ENCODE data around the gene RAB44.

The RAB44 gene

GRCh38 chr6:36754582-36755434 lies 57.2 kb downstream of the RAB44 start:
- peak; percentile 8 for DNase-seq

- DNase-seq, result no peak
Observed at GRCh38 chr6:36755435-36756348, 58.1 kb downstream of the RAB44 start.

- no peak for DNase-seq
Observed at GRCh38 chr6:36756786-36757185, 59.2 kb downstream of the RAB44 start.

- DNase-seq, result no peak
Observed at GRCh38 chr6:36757206-36757605, 59.6 kb downstream of the RAB44 start.

GRCh38 chr6:36757943-36758508 lies 60.4 kb downstream of the RAB44 start:
- no peak for DNase-seq

GRCh38 chr6:36758516-36759147 lies 61.0 kb downstream of the RAB44 start:
- no peak for DNase-seq

- DNase-seq, result peak; percentile 69
Observed at GRCh38 chr6:36759148-36759759, 61.6 kb downstream of the RAB44 start.

- no peak for DNase-seq
Observed at GRCh38 chr6:36760685-36761435, 63.2 kb downstream of the RAB44 start.

- no peak for DNase-seq
Observed at GRCh38 chr6:36762123-36762522, 64.5 kb downstream of the RAB44 start.

GRCh38 chr6:36765190-36765589 lies 67.6 kb downstream of the RAB44 start:
- no peak for DNase-seq

- DNase-seq, result peak; percentile 67
Observed at GRCh38 chr6:36765594-36766398, 68.2 kb downstream of the RAB44 start.

- DNase-seq, result no peak
Observed at GRCh38 chr6:36766399-36766945, 68.8 kb downstream of the RAB44 start.

- no peak for DNase-seq
Observed at GRCh38 chr6:36769183-36769675, 71.6 kb downstream of the RAB44 start.

GRCh38 chr6:36769676-36770499 lies 72.3 kb downstream of the RAB44 start:
- no peak for DNase-seq

GRCh38 chr6:36771145-36771544 lies 73.5 kb downstream of the RAB44 start:
- DNase-seq, result no peak

GRCh38 chr6:36772397-36772796 lies 74.8 kb downstream of the RAB44 start:
- DNase-seq, result no peak

GRCh38 chr6:36774331-36774730 lies 76.7 kb downstream of the RAB44 start:
- DNase-seq, result no peak

GRCh38 chr6:36776167-36776566 lies 78.5 kb downstream of the RAB44 start:
- DNase-seq, result no peak

- DNase-seq, result no peak
Observed at GRCh38 chr6:36777801-36778200, 80.2 kb downstream of the RAB44 start.

All from NCI-H2029 treated with DMSO at 0.1 percent for 48 hours (cell line).